Skeletal muscle tissue (tissue), 5 donors: Measurements from ENCODE around the gene VMP1. TPM values are rescaled to one million over a fixed set of nuclear protein-coding genes. Genes with fewer than 3 reads are reported as not detected.

Source experiments
- H3K27ac ChIP-seq: one replicate; pipeline ENCODE4 v1.7.0; 2013; ENCODE audit warnings: mild to moderate bottlenecking, low read depth, low read length, inconsistent platforms
- H3K27me3 ChIP-seq, 3 donors: one replicate each; pipeline ENCODE4 v1.7.0; 2013; ENCODE audit warnings: low read length in 3 of 3; ENCODE audit not compliant: control insufficient read depth in 3 of 3, insufficient read depth in 3 of 3
- H3K36me3 ChIP-seq, 3 donors: one replicate each; pipeline ENCODE4 v1.7.0; 2013; ENCODE audit warnings: low read length in 3 of 3; ENCODE audit not compliant: control insufficient read depth in 3 of 3, insufficient read depth in 3 of 3
- H3K4me1 ChIP-seq, 3 donors: one replicate each; pipeline ENCODE4 v1.7.0; 2013; ENCODE audit warnings: low read length in 3 of 3, mild to moderate bottlenecking in 3 of 3; ENCODE audit not compliant: control insufficient read depth in 3 of 3, insufficient read depth in 3 of 3
- H3K4me3 ChIP-seq, 3 donors: one replicate each; pipeline ENCODE4 v1.7.0; 2013; ENCODE audit warnings: low read length in 3 of 3
- H3K9ac ChIP-seq, 3 donors: one replicate each; pipeline ENCODE4 v1.7.0; 2013; ENCODE audit warnings: low read length in 3 of 3, mild to moderate bottlenecking in 3 of 3, moderate library complexity in 2 of 3, low read depth in 1 of 3
- H3K9me3 ChIP-seq, 3 donors: one replicate each; pipeline ENCODE4 v1.7.0; 2013; ENCODE audit warnings: low read length in 3 of 3; ENCODE audit not compliant: control insufficient read depth in 3 of 3
- small RNA-seq: library from RNA; depleted of rRNA; stranded (forward); fragments of <200 nt; gene quantifications from one replicate; pipeline ENCODE3, GENCODE V24; 2014
- total RNA-seq: library from RNA; depleted of rRNA; stranded (reverse); fragments of >200 nt; gene quantifications from one replicate; pipeline ENCODE4 v1.2.3, GENCODE V29; 2014
- donor health status: Osteomylitis.

The VMP1 gene
- total RNA-seq, 1 donor from 2014 or later: 128 TPM

- Histone ChIP-seq H3K27ac (no peak overlapping the region), H3K27me3 (no peaks in the 10 kb centered on the region), H3K4me3 (no peak overlapping the region), H3K4me1 (no peaks in the 10 kb centered on the region), H3K9ac (no peak overlapping the region), H3K36me3 (peaks cover 11 to 27% (median 19%) of the 10 kb centered on the region in 3 donors), H3K9me3 (no peaks in the 10 kb centered on the region)
Observed at GRCh38 chr17:59884861-59885260, 177.4 kb downstream of the VMP1 start.

- no peak overlapping the region for H3K9ac ChIP-seq
- H3K27ac ChIP-seq: no peak overlapping the region
- H3K27me3 ChIP-seq: no peaks in the 10 kb centered on the region
- no peak overlapping the region for H3K4me3 ChIP-seq
- peaks cover 9 to 26% (median 24%) of the 10 kb centered on the region in 3 donors for H3K36me3 ChIP-seq
- H3K9me3 ChIP-seq: no peaks in the 10 kb centered on the region
- H3K4me1 ChIP-seq: peaks cover 4 to 5% (median 5%) of the 10 kb centered on the region in 3 donors
Observed at GRCh38 chr17:59888145-59888750, 180.8 kb downstream of the VMP1 start.

GRCh38 chr17:59890720-59891119 lies 183.3 kb downstream of the VMP1 start:
- H3K4me3 ChIP-seq: no peak overlapping the region

More at GRCh38 chr17:59890720-59891119, 183.3 kb downstream of the VMP1 start:
- H3K27ac ChIP-seq: no peak overlapping the region
- no peaks in the 10 kb centered on the region for H3K27me3 ChIP-seq
- H3K9me3 ChIP-seq: no peaks in the 10 kb centered on the region
- peaks cover 9 to 15% (median 10%) of the 10 kb centered on the region in 3 donors for H3K4me1 ChIP-seq
- no peak overlapping the region for H3K9ac ChIP-seq
- H3K36me3 ChIP-seq: peaks cover 0 to 11% (median 9%) of the 10 kb centered on the region in 3 donors

Small RNA genes within 50 kb of the gene (small RNA-seq; reads per million reads assigned to genes)
- gene AC040904.1 (not detected), gene RNU6-450P (not detected)

Other genes with a start within 250 kb of the VMP1 start
- 54.3 TPM for gene DHX40, start 142.0 kb upstream of the VMP1 start, total RNA-seq
- 236 TPM for gene CLTC, start 87.8 kb upstream of the VMP1 start, total RNA-seq
- 18.3 TPM for gene PTRH2, start 224 bp upstream of the VMP1 start, total RNA-seq
- 21.9 TPM for gene TUBD1, start 185.3 kb downstream of the VMP1 start, total RNA-seq
- gene RPS6KB1, start 185.5 kb downstream of the VMP1 start, total RNA-seq: 36.5 TPM